ENCODE results near the gene CD200.

CD200 gene

DNA sequence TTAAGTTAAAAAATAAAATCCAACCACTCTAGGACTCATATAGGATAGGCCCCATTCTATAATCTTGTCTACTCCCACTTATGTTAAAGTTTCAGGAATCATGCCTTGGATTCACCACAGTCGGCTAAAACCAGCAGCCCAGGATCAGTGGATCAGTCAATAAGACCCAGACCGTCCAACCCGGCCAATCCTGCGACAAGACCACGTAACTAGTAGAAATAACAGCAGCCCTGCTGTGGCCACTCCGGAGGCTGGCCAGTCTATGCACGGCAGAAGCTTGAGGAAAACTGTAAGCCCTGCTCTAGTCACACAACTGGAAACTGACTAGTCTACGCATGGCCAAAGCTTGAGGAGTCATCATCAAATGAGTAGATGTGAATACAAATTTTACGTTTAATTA lies 26.1 kb upstream of the CD200 start:
- Histone ChIP-seq H2AFZ (ENCODE audit: low read length) (no peak overlapping the region), H3K36me3 (ENCODE audit: insufficient read depth, low read length) (no peaks in the 10 kb centered on the region), H3K4me3 (ENCODE audit: low read length, poor library complexity, severe bottlenecking) (no peak overlapping the region), H3K9me3 (ENCODE audit: insufficient read depth, low read depth, low read length) (0 out of 2 replicates have a peak, but pooled peaks cover 3% of the 10 kb centered on the region), H3K79me2 (ENCODE audit: insufficient read depth, low read length) (no peaks in the 10 kb centered on the region), H4K20me1 (ENCODE audit: insufficient read depth, low read length, poor library complexity, severe bottlenecking) (no peaks in the 10 kb centered on the region), H3K9ac (ENCODE audit: low read depth, low read length, poor library complexity, severe bottlenecking) (no peak overlapping the region), H3K4me2 (ENCODE audit: low read depth, low read length, poor library complexity, severe bottlenecking) (no peak overlapping the region), H3F3A (ENCODE audit: low read depth) (no peaks in the 10 kb centered on the region), H3K27me3 (ENCODE audit: insufficient read depth, low read length, poor library complexity, severe bottlenecking) (no peaks in the 10 kb centered on the region), H3K9me2 (replicated peaks; ENCODE audit: low read depth, low read length) (no peaks in the 10 kb centered on the region), H3K4me1 (ENCODE audit: insufficient read depth, low read length, poor library complexity, severe bottlenecking) (peaks cover 8% of the 10 kb centered on the region)
- TF ChIP-seq CTCF (conservative IDR thresholded peaks at IDR 0.05; ENCODE audit: low read length): no peak
- no peak for TF ChIP-seq EZH2phosphoT487 (IDR thresholded peaks at IDR 0.05; ENCODE audit: borderline replicate concordance)

GRCh38 chr3:112307557-112307956 lies 25.4 kb upstream of the CD200 start:
- Histone ChIP-seq H3K4me1 (ENCODE audit: insufficient read depth, low read length, poor library complexity, severe bottlenecking) (peaks cover 8% of the 10 kb centered on the region), H4K20me1 (ENCODE audit: insufficient read depth, low read length, poor library complexity, severe bottlenecking) (no peaks in the 10 kb centered on the region), H3K4me3 (ENCODE audit: low read length, poor library complexity, severe bottlenecking) (no peak overlapping the region), H3K36me3 (ENCODE audit: insufficient read depth, low read length) (no peaks in the 10 kb centered on the region), H3K79me2 (ENCODE audit: insufficient read depth, low read length) (no peaks in the 10 kb centered on the region), H3K9me3 (ENCODE audit: insufficient read depth, low read depth, low read length) (no peaks in the 10 kb centered on the region), H3K4me2 (ENCODE audit: low read depth, low read length, poor library complexity, severe bottlenecking) (no peak overlapping the region), H3K9me2 (replicated peaks; ENCODE audit: low read depth, low read length) (no peaks in the 10 kb centered on the region), H3F3A (ENCODE audit: low read depth) (no peaks in the 10 kb centered on the region), H3K9ac (ENCODE audit: low read depth, low read length, poor library complexity, severe bottlenecking) (no peak overlapping the region), H3K27me3 (ENCODE audit: insufficient read depth, low read length, poor library complexity, severe bottlenecking) (no peaks in the 10 kb centered on the region), H2AFZ (ENCODE audit: low read length) (no peak overlapping the region)
- TF ChIP-seq CTCF (conservative IDR thresholded peaks at IDR 0.05; ENCODE audit: low read length) (no peak), EZH2phosphoT487 (IDR thresholded peaks at IDR 0.05; ENCODE audit: borderline replicate concordance) (no peak)

DNA sequence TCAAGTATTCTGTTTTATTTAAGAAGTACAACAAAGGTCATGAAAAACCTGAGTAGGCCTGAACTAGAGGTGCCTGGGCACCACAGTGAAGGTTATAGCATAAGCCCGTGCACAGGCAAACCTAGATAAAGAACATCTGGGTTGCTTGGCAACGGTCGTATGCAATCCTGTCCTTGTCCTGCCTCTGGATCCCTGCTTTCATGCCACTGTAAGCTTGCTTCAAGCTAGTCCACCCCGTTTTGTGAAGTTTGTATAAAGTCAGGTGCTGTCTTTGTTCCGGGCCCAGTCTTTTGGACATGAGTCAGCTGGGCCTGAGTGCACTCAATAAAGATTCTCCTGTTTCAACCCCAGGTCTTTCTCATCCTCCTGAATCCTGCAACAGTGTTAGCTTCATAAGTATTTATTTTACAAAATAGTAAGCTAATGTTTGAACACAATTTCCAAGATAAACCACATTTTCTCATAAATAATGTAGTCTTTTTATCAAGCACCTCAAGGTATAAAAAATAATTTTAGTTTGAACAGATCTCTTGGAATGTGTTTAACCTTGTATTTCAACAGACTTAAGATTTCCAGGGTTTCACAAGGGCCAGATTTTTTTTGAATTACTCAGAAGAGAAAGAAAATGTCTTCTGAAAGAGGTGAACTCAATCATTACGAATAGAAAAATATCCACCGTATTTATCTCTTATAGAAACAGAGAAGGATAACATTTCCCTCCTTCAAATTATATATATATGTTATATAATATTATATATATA lies 24.6 kb upstream of the CD200 start:
- Histone ChIP-seq H3K9ac (ENCODE audit: low read depth, low read length, poor library complexity, severe bottlenecking) (no peak overlapping the region), H3K9me3 (ENCODE audit: insufficient read depth, low read depth, low read length) (no peaks in the 10 kb centered on the region), H2AFZ (ENCODE audit: low read length) (no peak overlapping the region), H3K36me3 (ENCODE audit: insufficient read depth, low read length) (no peaks in the 10 kb centered on the region), H3K4me3 (ENCODE audit: low read length, poor library complexity, severe bottlenecking) (no peak overlapping the region), H3K27me3 (ENCODE audit: insufficient read depth, low read length, poor library complexity, severe bottlenecking) (no peaks in the 10 kb centered on the region), H4K20me1 (ENCODE audit: insufficient read depth, low read length, poor library complexity, severe bottlenecking) (no peaks in the 10 kb centered on the region), H3K4me1 (ENCODE audit: insufficient read depth, low read length, poor library complexity, severe bottlenecking) (peaks cover 8% of the 10 kb centered on the region), H3K79me2 (ENCODE audit: insufficient read depth, low read length) (no peaks in the 10 kb centered on the region), H3K9me2 (replicated peaks; ENCODE audit: low read depth, low read length) (no peaks in the 10 kb centered on the region), H3K4me2 (ENCODE audit: low read depth, low read length, poor library complexity, severe bottlenecking) (no peak overlapping the region), H3F3A (ENCODE audit: low read depth) (no peaks in the 10 kb centered on the region)
- TF ChIP-seq EZH2phosphoT487 (IDR thresholded peaks at IDR 0.05; ENCODE audit: borderline replicate concordance) (no peak), CTCF (conservative IDR thresholded peaks at IDR 0.05; ENCODE audit: low read length) (no peak)

All from Loucy (cell line).